Suprapubic skin (tissue), 4 donors: Measurements from ENCODE around the gene RGS2.

Experiments used
- POLR2A ChIP-seq, 2 donors: fragments of 450-650 bp; IDR thresholded peaks; one replicate each; pipeline ENCODE4 v1.6.1; 2017; ENCODE audit warnings: antibody characterized with exemption in 2 of 2, mild to moderate bottlenecking in 2 of 2, moderate library complexity in 2 of 2
- POLR2AphosphoS5 ChIP-seq, 3 donors: sonication (generic); formaldehyde crosslinking; IDR thresholded peaks; one replicate each; pipeline ENCODE4 v1.6.1; 2017; ENCODE audit warnings: antibody characterized with exemption in 3 of 3
- TF ChIP-seq, protein P1 (sequence below), 2 donors: fragments of 200-600 bp in 1 of 2; fragments of 450-650 bp in 1 of 2; sonication (generic) in 1 of 2; IDR thresholded peaks; one replicate each; pipeline ENCODE4 v1.5.1; 2016 to 2019; ENCODE audit warnings: antibody characterized with exemption in 2 of 2, mild to moderate bottlenecking in 1 of 2, moderate library complexity in 1 of 2

DNA sequence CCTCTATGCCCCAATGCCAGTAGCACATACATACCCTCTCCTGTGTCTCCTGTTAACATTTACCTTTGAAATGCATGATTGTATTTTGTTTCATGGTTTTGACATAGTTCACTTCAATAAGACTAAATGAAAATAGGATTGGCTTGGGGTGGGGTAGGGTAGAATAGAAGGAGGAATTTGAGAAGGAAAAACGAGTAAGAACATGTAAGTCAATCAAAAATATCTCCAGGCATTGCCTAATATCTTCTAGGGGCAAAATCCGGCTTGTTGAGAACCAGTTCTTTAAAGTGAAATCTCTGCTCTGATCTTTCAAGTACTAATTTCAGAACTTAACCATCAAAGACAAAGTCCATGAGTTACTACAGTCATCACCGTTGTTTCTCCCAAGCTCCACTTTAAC is 31.8 kb upstream of the RGS2 start:
- TF ChIP-seq POLR2AphosphoS5 (IDR thresholded peaks at IDR 0.05) (no peak), POLR2A (IDR thresholded peaks at IDR 0.05) (no peak)
- TF ChIP-seq, protein P1, sequence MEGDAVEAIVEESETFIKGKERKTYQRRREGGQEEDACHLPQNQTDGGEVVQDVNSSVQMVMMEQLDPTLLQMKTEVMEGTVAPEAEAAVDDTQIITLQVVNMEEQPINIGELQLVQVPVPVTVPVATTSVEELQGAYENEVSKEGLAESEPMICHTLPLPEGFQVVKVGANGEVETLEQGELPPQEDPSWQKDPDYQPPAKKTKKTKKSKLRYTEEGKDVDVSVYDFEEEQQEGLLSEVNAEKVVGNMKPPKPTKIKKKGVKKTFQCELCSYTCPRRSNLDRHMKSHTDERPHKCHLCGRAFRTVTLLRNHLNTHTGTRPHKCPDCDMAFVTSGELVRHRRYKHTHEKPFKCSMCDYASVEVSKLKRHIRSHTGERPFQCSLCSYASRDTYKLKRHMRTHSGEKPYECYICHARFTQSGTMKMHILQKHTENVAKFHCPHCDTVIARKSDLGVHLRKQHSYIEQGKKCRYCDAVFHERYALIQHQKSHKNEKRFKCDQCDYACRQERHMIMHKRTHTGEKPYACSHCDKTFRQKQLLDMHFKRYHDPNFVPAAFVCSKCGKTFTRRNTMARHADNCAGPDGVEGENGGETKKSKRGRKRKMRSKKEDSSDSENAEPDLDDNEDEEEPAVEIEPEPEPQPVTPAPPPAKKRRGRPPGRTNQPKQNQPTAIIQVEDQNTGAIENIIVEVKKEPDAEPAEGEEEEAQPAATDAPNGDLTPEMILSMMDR (IDR thresholded peaks at IDR 0.05): no peak
